Activated CD4-positive, CD25-positive, alpha-beta regulatory T cell (primary cell): ENCODE measurements around the gene TBX15.
"Not testable (repeated sequence)": the region's sequence is repeated elsewhere in the genome, so short reads cannot be mapped to it uniquely, and the experiment has no call there.

Source experiments
- DNase-seq, 4 experiments: peaks; one replicate each; lab custom pipeline; 2025; lab: John Stamatoyannopoulos, UW

Gene TBX15

GRCh38 chr1:118926261-118926660 lies 61.9 kb downstream of the TBX15 start:
- no peak for DNase-seq

DNA sequence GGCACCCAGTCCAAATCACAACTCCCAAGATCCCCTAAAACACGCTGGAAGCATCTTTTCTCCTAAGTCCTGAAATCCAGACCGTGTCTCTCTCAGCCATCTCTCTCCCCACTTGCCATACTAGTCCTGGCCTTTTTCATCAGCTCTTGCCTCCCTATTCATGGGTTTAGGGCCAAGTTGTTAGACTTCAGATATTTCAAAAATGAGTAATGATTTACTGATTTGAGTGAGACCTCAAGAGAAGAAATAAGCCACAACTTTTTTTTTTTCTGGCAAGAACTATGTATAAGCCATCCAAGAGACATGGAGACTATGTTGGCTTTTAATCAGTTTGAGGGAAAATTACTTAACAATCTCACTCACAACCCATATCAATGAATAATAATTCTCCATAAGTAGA lies 62.5 kb downstream of the TBX15 start:
- DNase-seq, result no peak

DNA sequence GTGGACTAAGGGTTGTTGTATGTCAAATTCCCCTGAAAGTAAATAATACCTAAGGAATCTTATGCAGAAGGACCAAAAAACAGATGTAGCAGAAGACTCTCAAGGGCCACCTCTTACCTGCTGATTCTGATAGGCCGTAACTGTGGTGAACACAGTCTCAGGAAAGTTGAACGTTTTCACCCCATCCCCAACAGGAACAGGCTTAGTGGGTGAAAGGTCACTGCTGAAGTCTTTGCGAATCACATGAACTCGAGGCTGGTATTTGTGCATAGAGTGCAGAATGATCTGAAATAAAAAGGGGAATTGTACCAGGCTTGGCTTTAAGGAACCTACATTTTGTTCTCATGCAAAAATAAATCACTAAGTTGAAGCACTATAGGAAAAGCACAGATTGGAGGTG lies 64.8 kb downstream of the TBX15 start:
- DNase-seq, result no peak

DNA sequence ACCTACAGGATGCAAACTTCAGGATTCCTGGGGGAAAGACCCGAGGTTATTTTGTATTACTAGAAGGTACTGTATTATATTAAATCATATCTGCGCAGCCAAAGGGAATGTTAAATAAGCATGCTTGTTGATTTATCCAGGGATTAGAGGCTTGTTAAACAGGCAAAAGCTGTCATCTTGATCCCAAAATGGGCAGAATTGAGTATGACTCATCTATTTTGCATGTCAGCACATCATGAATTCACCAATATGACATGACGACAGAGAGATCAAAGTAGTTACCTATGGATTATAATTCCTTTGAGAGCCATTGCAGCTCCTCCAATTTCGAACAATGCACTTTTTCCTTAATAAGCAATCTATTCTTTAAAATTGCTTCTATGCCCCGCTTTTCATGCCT lies 66.1 kb downstream of the TBX15 start:
- DNase-seq, result no peak

DNA sequence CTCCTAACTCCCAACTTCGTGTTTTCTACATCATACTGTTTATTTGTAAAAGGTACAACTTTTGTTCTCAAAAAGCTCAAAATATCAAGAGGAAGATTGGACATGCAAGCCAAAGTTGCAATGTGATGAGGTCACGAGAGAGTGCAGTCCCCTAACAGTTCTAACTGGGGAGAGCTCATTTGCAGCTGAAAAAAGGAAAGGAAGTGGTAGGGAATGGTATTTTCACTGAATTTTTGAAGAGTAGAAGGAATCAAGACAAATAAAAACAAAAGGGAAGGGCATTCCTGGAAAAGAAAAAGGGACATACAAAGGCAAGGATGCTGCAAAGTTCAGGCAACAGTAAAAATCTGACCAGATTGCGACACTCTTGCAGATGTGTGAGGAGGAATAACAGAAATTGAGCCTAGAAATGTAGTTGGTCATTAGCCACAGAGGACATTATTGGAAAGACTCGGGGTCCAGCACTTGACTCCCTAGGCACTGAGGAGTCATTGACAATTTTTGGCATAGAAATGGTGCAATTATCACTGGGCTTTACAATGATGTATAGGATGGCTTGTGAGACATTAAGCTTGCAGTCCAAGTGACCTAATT lies 67.9 kb downstream of the TBX15 start:
- no peak for DNase-seq

DNA sequence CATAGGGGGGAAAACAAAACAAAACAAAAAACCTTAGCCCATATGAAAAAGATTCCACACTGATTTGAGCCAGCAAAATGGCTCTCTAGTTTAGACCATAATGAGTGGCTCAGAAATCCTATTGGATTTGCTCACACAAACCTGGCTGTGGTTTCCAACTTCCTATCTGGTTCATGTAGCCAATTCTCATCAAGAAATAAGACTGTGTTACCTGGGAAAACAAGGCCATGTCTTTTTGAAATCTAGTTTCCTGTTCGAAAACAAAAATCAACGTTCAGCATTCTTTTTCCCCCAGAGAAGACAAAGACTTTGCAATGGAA lies 69.2 kb downstream of the TBX15 start:
- DNase-seq, result no peak

DNA sequence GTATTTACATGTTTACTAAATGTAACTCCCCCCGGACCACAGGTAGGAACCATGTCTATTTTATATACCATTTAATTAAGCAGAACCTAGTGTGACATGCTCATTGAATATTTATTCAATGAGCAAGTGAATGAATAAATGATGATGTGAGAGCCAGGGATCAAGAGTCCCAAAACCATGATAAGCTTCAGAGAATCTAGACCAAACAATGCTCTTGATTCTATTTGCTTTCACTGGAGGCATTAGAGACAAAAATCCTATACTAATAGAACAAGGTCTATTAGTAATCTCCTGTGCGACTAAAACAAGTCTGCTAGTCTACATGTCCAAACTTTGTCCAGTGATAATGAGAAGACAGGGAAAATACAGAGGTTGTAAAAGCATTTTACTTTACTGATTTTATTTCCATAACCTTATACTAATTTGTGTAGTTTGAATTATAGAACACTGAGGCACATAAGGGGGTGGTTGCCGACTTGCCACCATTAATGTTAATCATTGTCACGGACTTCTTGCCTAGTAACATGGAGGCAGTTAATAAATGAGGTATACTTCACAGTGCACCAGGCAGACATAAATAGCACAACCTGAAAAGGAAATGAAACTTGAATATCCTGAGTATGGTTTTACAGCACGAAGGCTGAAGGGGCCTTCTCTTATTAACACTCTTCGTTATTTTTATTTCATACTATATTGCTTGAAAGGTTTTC lies 69.8 kb downstream of the TBX15 start:
- DNase-seq, result no peak

GRCh38 chr1:118916346-118916745 lies 71.8 kb downstream of the TBX15 start:
- DNase-seq, result not testable (repeated sequence)

GRCh38 chr1:118914379-118915161 lies 73.6 kb downstream of the TBX15 start:
- no peak for DNase-seq

GRCh38 chr1:118913818-118914217 lies 74.3 kb downstream of the TBX15 start:
- no peak for DNase-seq

GRCh38 chr1:118912574-118912973 lies 75.6 kb downstream of the TBX15 start:
- DNase-seq, result no peak

GRCh38 chr1:118911571-118911970 lies 76.6 kb downstream of the TBX15 start:
- no peak for DNase-seq

GRCh38 chr1:118907466-118907865 lies 80.7 kb downstream of the TBX15 start:
- no peak for DNase-seq

DNA sequence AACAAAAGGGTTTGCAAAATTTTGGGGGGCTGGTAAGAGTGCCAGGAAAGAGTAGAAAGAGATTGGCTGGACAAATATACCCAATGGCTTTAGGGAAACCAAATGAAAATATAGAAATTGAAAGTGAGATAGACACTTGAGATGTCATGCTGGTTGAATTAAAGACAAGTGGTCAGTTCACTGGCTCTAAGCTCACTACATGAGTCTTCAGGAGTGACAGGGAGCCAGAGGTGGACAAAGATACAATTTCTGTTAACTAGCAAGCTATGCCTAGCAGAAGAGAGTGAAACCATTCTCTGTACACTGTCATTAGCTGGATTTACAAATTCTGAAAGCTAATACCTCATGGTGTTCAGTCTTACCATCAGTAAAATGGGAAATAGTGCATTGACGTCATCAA lies 82.5 kb downstream of the TBX15 start:
- DNase-seq, result no peak

DNA sequence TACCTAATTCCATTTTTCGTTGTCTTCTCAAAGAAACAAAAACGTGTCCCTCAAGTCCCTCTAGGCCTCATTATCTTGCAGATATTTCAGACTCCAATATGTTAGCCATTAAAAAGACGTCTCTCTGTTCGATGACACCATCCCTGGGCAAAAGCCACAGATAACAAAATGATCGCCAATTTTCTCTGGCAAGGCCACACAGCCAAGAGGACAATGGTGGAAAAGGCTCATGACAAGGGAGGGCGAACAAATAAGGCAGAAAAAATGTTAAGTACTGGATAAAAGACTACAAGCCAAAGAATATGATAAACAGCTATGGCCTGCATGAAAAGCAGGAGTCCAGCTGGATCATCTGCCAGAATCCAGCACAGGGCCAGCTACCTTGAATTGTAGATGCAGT lies 82.9 kb downstream of the TBX15 start:
- DNase-seq, result no peak

GRCh38 chr1:118902711-118903191 lies 85.4 kb downstream of the TBX15 start:
- no peak for DNase-seq

DNA sequence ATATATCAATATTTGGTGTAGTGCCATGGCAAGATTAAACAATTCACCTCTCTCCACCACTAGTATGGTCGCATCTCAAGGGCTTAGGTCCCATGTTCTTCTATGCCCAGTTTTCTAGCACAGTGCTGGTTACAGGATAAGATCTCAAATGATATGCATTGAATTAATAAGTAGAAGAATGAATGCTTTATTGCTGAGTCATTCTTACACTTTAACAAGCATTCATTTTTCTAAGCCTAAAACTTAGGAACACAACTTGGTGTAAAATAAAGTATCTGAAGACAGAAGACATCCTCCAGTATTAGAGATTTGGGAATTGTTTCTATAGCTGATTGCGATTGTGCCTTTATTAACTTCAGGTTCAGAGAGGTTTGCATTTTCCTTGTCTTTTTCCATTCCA lies 85.8 kb downstream of the TBX15 start:
- DNase-seq, result no peak

DNA sequence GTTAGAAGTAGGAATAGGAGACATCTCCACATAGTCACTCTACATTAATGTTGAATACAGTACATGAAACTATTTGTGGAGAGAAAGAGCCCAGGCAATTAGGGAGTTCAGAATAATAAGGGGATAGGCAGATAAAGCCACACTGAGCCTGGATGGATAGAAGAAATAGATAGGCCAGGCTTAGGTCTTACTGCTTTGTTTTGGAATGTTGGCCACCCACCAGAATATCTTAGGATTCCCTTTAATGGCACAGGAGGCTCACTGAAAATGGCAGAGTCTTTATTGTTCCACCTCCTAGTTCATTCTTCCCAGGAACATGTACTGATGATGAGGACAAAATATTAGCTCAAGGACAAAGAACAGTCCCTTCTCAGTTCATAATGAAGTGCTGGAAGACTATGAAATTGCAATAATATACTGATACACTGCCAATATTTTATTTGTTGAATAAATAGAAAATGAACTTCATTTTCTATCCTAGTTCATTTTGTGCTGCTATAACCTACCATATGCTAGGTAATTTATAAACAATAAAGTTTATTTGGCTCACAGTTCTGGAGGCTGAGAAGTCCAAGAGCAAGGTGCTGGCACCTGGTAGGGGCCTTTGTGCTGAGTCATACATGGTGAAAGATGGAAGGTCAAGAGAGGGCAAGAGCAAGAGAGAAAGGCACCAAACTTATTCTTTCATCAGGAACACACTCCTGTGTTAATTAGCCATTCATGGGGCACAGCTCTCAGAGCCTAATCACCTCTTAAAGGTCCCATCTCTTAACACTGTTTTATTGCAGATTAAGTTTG lies 87.3 kb downstream of the TBX15 start:
- no peak for DNase-seq

- DNase-seq, result no peak
Measured at GRCh38 chr1:118899340-118899739, 88.8 kb downstream of the TBX15 start.

- no peak for DNase-seq
Measured at GRCh38 chr1:118898712-118899111, 89.4 kb downstream of the TBX15 start.

DNA sequence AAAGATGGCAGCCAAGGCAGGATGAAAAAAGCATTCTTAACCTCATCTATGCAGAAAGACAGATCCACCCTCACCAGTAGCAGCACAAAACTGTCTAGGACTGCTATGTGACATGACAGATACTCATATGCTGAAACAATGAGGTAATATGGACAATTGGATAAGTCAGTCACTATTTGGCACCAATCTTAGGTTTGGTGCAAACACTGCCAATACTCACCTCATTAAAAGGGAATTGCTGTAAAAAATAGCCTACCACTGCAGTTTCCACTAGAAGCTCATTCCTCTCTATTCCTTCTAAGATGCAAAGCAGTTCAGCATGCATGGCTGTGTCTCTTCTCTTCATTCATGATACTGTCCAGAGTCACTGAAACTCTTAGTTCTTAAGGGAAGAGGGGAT lies 91.7 kb downstream of the TBX15 start:
- no peak for DNase-seq

- no peak for DNase-seq
Measured at GRCh38 chr1:118894836-118895235, 93.3 kb downstream of the TBX15 start.
